Naive B cell (primary cell): ENCODE data around the gene HIC1. TPM values are rescaled to one million over a fixed set of nuclear protein-coding genes. Genes with fewer than 3 reads are reported as not detected.

Experiments used
- ATAC-seq, 2 donors: fragments of 150-1000 bp; cut with Tn5 transposase; 2 replicates each; pipeline ENCODE4 v1.10.0; 2021; ENCODE audit warnings: low read depth in 2 of 2, mild to moderate bottlenecking in 2 of 2, moderate library complexity in 2 of 2
- DNase-seq: peaks from one replicate; pipeline ENCODE4 v3.0.0; 2022
- H3K27ac Mint-ChIP-seq, 6 donors: one replicate each; pipeline ENCODE4 v1.8.0; 2020 to 2022; ENCODE audit warnings: mild to moderate bottlenecking in 6 of 6, mixed read lengths in 6 of 6, moderate library complexity in 5 of 6, inconsistent platforms in 2 of 6
- H3K27me3 Mint-ChIP-seq, 3 donors: one replicate each; pipeline ENCODE4 v1.8.0; 2021 to 2022; ENCODE audit warnings: mixed read lengths in 3 of 3, mild to moderate bottlenecking in 1 of 3
- H3K36me3 Mint-ChIP-seq, 2 donors: one replicate each; pipeline ENCODE4 v1.8.0; 2020 to 2022; ENCODE audit warnings: mixed read lengths in 2 of 2, inconsistent platforms in 1 of 2, mild to moderate bottlenecking in 1 of 2
- H3K4me1 Mint-ChIP-seq, 3 donors: one replicate each; pipeline ENCODE4 v1.8.0; 2020 to 2022; ENCODE audit warnings: mixed read lengths in 3 of 3, inconsistent platforms in 1 of 3, mild to moderate bottlenecking in 1 of 3, moderate library complexity in 1 of 3
- H3K4me3 Mint-ChIP-seq, 8 donors: one replicate each; pipeline ENCODE4 v1.8.0; 2020 to 2022; ENCODE audit warnings: mild to moderate bottlenecking in 8 of 8, mixed read lengths in 8 of 8, moderate library complexity in 8 of 8, inconsistent platforms in 2 of 8
- H3K9me3 Mint-ChIP-seq, 7 donors: one replicate each; pipeline ENCODE4 v1.8.0; 2020 to 2022; ENCODE audit warnings: mixed read lengths in 7 of 7, mild to moderate bottlenecking in 5 of 7, inconsistent platforms in 2 of 7, moderate library complexity in 1 of 7
- polyA plus RNA-seq, 6 donors: library from polyadenylated mRNA; unstranded; fragments of 300-500 nt; fragmentation: Illumina TruSeq; gene quantifications; one replicate each; pipeline ENCODE4 v1.2.3, GENCODE V29; 2021; ENCODE audit warnings: low read depth in 6 of 6

HIC1 gene
- polyA plus RNA-seq, 6 donors from 2014 or later, result 0.08 to 0.35 (median 0.23) TPM; not detected in 3

- H3K27me3 Mint-ChIP-seq, result no peaks in the 10 kb centered on the region
- peak; percentile 17 for DNase-seq
- peak; percentile 82 to 91 for ATAC-seq
- H3K4me3 Mint-ChIP-seq, result peak overlapping the region in 3 of 8 donors; percentile 10 to 65 (median 49)
- H3K4me1 Mint-ChIP-seq, result peaks cover 6 to 22% (median 15%) of the 10 kb centered on the region in 3 donors
- peaks cover 0 to 4% of the 10 kb centered on the region in 2 donors for H3K36me3 Mint-ChIP-seq
- no peaks in the 10 kb centered on the region for H3K9me3 Mint-ChIP-seq
- peak overlapping the region in 4 of 6 donors; percentile 21 to 89 (median 56) for H3K27ac Mint-ChIP-seq
Observed at GRCh38 chr17:2101448-2102257, 46.8 kb downstream of the HIC1 start.

GRCh38 chr17:2102931-2103809, 48.3 kb downstream of the HIC1 start:
- Mint-ChIP-seq H3K4me1 (peaks cover 6 to 22% (median 15%) of the 10 kb centered on the region in 3 donors), H3K27me3 (no peaks in the 10 kb centered on the region), H3K9me3 (no peaks in the 10 kb centered on the region), H3K36me3 (peaks cover 0 to 4% of the 10 kb centered on the region in 2 donors), H3K4me3 (peak overlapping the region in 1 of 8 donors; percentile 30), H3K27ac (peak overlapping the region in 3 of 6 donors; percentile 20 to 67 (median 47))
- ATAC-seq (no peak), DNase-seq (no peak)

- no peak for DNase-seq
- no peak for ATAC-seq
- no peaks in the 10 kb centered on the region for H3K9me3 Mint-ChIP-seq
- H3K4me3 Mint-ChIP-seq, result no peak overlapping the region
- no peaks in the 10 kb centered on the region for H3K27me3 Mint-ChIP-seq
- H3K36me3 Mint-ChIP-seq, result peaks cover 0 to 4% of the 10 kb centered on the region in 2 donors
- H3K4me1 Mint-ChIP-seq, result peaks cover 6 to 25% (median 15%) of the 10 kb centered on the region in 3 donors
- H3K27ac Mint-ChIP-seq, result no peak overlapping the region
Observed at GRCh38 chr17:2105663-2106062, 50.8 kb downstream of the HIC1 start.

- Mint-ChIP-seq H3K36me3 (peaks cover 0 to 4% of the 10 kb centered on the region in 2 donors), H3K9me3 (no peaks in the 10 kb centered on the region), H3K27ac (peak overlapping the region in 2 of 6 donors; percentile 16 to 87), H3K27me3 (no peaks in the 10 kb centered on the region), H3K4me1 (peaks cover 4 to 23% (median 9%) of the 10 kb centered on the region in 3 donors), H3K4me3 (no peak overlapping the region)
- ATAC-seq (no peak), DNase-seq (no peak)
Observed at GRCh38 chr17:2106308-2106955, 51.5 kb downstream of the HIC1 start.

GRCh38 chr17:2107050-2107449, 52.1 kb downstream of the HIC1 start:
- H3K36me3 Mint-ChIP-seq, result peaks cover 0 to 4% of the 10 kb centered on the region in 2 donors
- no peaks in the 10 kb centered on the region for H3K27me3 Mint-ChIP-seq
- no peak for DNase-seq
- H3K27ac Mint-ChIP-seq, result peak overlapping the region in 1 of 6 donors; percentile 56
- ATAC-seq, result no peak
- peaks cover 0 to 21% (median 4%) of the 10 kb centered on the region in 3 donors for H3K4me1 Mint-ChIP-seq
- no peaks in the 10 kb centered on the region for H3K9me3 Mint-ChIP-seq
- H3K4me3 Mint-ChIP-seq, result no peak overlapping the region

- Mint-ChIP-seq H3K27me3 (no peaks in the 10 kb centered on the region), H3K4me3 (no peak overlapping the region), H3K27ac (no peak overlapping the region), H3K36me3 (peaks cover 0 to 4% of the 10 kb centered on the region in 2 donors), H3K4me1 (peaks cover 0 to 20% (median 4%) of the 10 kb centered on the region in 3 donors), H3K9me3 (no peaks in the 10 kb centered on the region)
- DNase-seq (no peak), ATAC-seq (no peak)
Observed at GRCh38 chr17:2107506-2107905, 52.6 kb downstream of the HIC1 start.

GRCh38 chr17:2108170-2108569, 53.3 kb downstream of the HIC1 start:
- no peaks in the 10 kb centered on the region for H3K27me3 Mint-ChIP-seq
- H3K36me3 Mint-ChIP-seq, result peaks cover 0 to 4% of the 10 kb centered on the region in 2 donors
- no peak overlapping the region for H3K4me3 Mint-ChIP-seq
- DNase-seq, result no peak
- peaks cover 0 to 13% (median 0%) of the 10 kb centered on the region in 3 donors for H3K4me1 Mint-ChIP-seq
- no peak for ATAC-seq
- H3K27ac Mint-ChIP-seq, result no peak overlapping the region
- H3K9me3 Mint-ChIP-seq, result no peaks in the 10 kb centered on the region

GRCh38 chr17:2110436-2110835, 55.5 kb downstream of the HIC1 start:
- peak overlapping the region in 1 of 6 donors; percentile 71 for H3K27ac Mint-ChIP-seq
- H3K4me1 Mint-ChIP-seq, result peaks cover 0 to 6% (median 0%) of the 10 kb centered on the region in 3 donors
- DNase-seq (no peak), ATAC-seq (no peak)
- peaks cover 0 to 4% of the 10 kb centered on the region in 2 donors for H3K36me3 Mint-ChIP-seq
- H3K4me3 Mint-ChIP-seq, result no peak overlapping the region
- H3K27me3 Mint-ChIP-seq, result no peaks in the 10 kb centered on the region
- H3K9me3 Mint-ChIP-seq, result no peaks in the 10 kb centered on the region

GRCh38 chr17:2111691-2112090, 56.8 kb downstream of the HIC1 start:
- no peaks in the 10 kb centered on the region for H3K9me3 Mint-ChIP-seq
- no peak overlapping the region for H3K27ac Mint-ChIP-seq
- H3K36me3 Mint-ChIP-seq, result no peaks in the 10 kb centered on the region
- no peaks in the 10 kb centered on the region for H3K27me3 Mint-ChIP-seq
- no peak for ATAC-seq
- no peak for DNase-seq
- H3K4me3 Mint-ChIP-seq, result no peak overlapping the region
- peaks cover 0 to 3% (median 2%) of the 10 kb centered on the region in 3 donors for H3K4me1 Mint-ChIP-seq

Other genes starting within 250 kb of the HIC1 start
- gene SMYD4, start 225.2 kb upstream of the HIC1 start, polyA plus RNA-seq, result 10 to 100 TPM in 2 of 6 donors, 1 to 10 TPM in 4; 4.0 to 15.8 (median 7.7) TPM
- 10 to 100 TPM; 45.1 to 56.0 (median 50.5) TPM for gene RPA1, start 225.1 kb upstream of the HIC1 start, polyA plus RNA-seq
- not detected for gene RTN4RL1, start 29.8 kb upstream of the HIC1 start, polyA plus RNA-seq
- gene DPH1, start 24.9 kb upstream of the HIC1 start, polyA plus RNA-seq, result 10 to 100 TPM; 22.7 to 37.7 (median 29.7) TPM
- 10 to 100 TPM; 43.0 to 66.7 (median 58.3) TPM for gene OVCA2, start 13.1 kb upstream of the HIC1 start, polyA plus RNA-seq
- gene SMG6, start 248.7 kb downstream of the HIC1 start, polyA plus RNA-seq, result 1 to 10 TPM in 5 of 6 donors, under 1 TPM in 1; 0.23 to 5.3 (median 2.6) TPM
- 10 to 100 TPM in 1 of 6 donors, 1 to 10 TPM in 5; 3.0 to 23.5 (median 8.5) TPM for gene SRR, start 248.8 kb downstream of the HIC1 start, polyA plus RNA-seq